Muscle of leg (tissue), 11 donors: ENCODE results near the gene AJM1. TPM values are rescaled to one million over a fixed set of nuclear protein-coding genes. Genes with fewer than 3 reads are reported as not detected.
"Not testable (repeated sequence)": the region's sequence is repeated elsewhere in the genome, so short reads cannot be mapped to it uniquely, and the experiment has no call there.

Source experiments
- DNase-seq: peaks from one replicate; pipeline ENCODE4 v3.0.0; 2013
- H3K27ac ChIP-seq: one replicate; pipeline ENCODE4 v1.5.1; 2013; ENCODE audit warnings: mild to moderate bottlenecking, low read length, control low read depth
- H3K27me3 ChIP-seq: one replicate; pipeline ENCODE4 v1.6.1; 2013; ENCODE audit warnings: low read length; ENCODE audit not compliant: control insufficient read depth, insufficient read depth
- H3K36me3 ChIP-seq: one replicate; pipeline ENCODE4 v1.6.1; 2013; ENCODE audit warnings: low read length; ENCODE audit not compliant: control insufficient read depth, insufficient read depth
- H3K4me1 ChIP-seq: one replicate; pipeline ENCODE4 v1.6.1; 2013; ENCODE audit warnings: low read length; ENCODE audit not compliant: control insufficient read depth, insufficient read depth
- H3K4me3 ChIP-seq: one replicate; pipeline ENCODE4 v1.5.1; 2013; ENCODE audit warnings: low read length, control low read depth
- H3K9me3 ChIP-seq: replicated peaks from 2 replicates; pipeline ENCODE4 v1.6.1; 2013; ENCODE audit warnings: low read depth, low read length; ENCODE audit not compliant: control insufficient read depth
- WGBS: methylation state at CpG from one replicate; pipeline ENCODE4 v1.1.5; 2013; ENCODE audit warnings: missing lambda C conversion rate; ENCODE audit not compliant: insufficient coverage; 5-methylcytosine and 5-hydroxymethylcytosine counted together
- polyA plus RNA-seq, 8 donors: library from polyadenylated mRNA; unstranded; fragments of 120-200 nt; gene quantifications; one replicate each; pipeline versions ENCODE4 v1.2.1 to v1.2.3, GENCODE V29; 2013; ENCODE audit warnings: inconsistent platforms in 1 of 8, low replicate concordance in 1 of 8; ENCODE audit not compliant: insufficient read length in 8 of 8, insufficient read depth in 1 of 8
- total RNA-seq: library from RNA; stranded (reverse); fragments of 120-200 nt; gene quantifications from one replicate; pipeline ENCODE4 v1.2.4, GENCODE V29; 2013

Gene AJM1
- total and polyA plus RNA-seq, 9 donors, result 1.2 to 3.7 (median 2.2) TPM

- peaks cover 38% of the 10 kb centered on the region for H3K36me3 ChIP-seq
- H3K9me3 ChIP-seq, result no peaks in the 10 kb centered on the region
- peaks cover 13% of the 10 kb centered on the region for H3K4me1 ChIP-seq
- DNase-seq, result no peak
- H3K27ac ChIP-seq, result peak overlapping the region; percentile 35
- WGBS, result 53% methylated on average over 11 of the region's 11 CpGs
- H3K4me3 ChIP-seq, result peak overlapping the region; percentile 76
- no peaks in the 10 kb centered on the region for H3K27me3 ChIP-seq
These were observed 22.9 kb downstream of the AJM1 start for GRCh38 chr9:136865041-136865767.

DNA sequence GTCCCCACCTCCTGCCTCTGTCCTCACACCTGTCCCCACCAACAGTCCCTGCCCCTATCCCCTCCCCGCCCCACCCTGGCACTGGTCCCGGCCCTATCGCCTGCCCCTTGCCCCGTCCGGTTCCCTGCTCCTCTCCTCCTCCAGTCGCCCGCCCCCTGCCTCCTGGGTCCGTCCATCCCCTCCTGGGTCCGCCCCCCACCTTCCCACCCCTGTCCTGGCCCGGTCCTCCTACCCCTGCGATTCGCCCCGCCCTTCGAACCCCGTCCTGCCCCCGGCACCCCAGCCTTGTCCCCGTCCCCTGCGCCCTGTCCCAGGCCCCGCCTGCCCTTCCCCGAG lies 23.5 kb downstream of the AJM1 start:
- Histone ChIP-seq H3K9me3 (no peaks in the 10 kb centered on the region), H3K4me1 (peaks cover 13% of the 10 kb centered on the region), H3K27me3 (no peaks in the 10 kb centered on the region), H3K27ac (peak overlapping the region; percentile 65), H3K36me3 (peaks cover 34% of the 10 kb centered on the region), H3K4me3 (peak overlapping the region; percentile 76)
- 0% methylated on average over 16 of the region's 20 CpGs for WGBS
- DNase-seq, result peak; percentile 23

DNA sequence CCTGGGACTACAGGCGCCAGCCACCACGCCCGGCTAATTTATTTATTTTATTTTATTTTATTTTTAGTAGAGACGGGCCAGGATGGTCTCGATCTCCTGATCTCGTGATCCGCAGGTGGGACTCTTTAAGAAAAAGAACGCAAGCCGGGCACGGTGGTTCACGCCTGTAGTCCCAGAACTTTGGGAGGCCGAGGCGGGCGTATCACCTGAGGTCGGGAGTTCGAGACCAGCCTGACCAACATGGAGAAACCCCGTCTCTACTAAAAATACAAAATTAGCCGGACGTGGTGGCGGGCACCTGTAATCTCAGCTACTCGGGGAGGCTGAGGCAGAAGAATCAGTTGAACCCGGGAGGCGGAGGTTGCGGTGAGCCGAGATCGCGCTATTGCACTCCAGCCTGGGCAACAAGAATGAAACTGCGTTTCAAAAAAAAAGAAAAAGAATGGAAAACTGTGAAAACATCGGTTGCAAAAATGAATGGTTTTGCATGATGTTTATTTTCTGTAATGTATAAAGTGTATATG lies 24.7 kb downstream of the AJM1 start:
- Histone ChIP-seq H3K36me3 (peaks cover 23% of the 10 kb centered on the region), H3K4me3 (peak overlapping the region; percentile 57), H3K4me1 (peaks cover 13% of the 10 kb centered on the region)
- not testable (repeated sequence) for H3K27me3 ChIP-seq, H3K9me3 ChIP-seq, DNase-seq, H3K27ac ChIP-seq
- 96% methylated on average over 15 of the region's 29 CpGs for WGBS

DNA sequence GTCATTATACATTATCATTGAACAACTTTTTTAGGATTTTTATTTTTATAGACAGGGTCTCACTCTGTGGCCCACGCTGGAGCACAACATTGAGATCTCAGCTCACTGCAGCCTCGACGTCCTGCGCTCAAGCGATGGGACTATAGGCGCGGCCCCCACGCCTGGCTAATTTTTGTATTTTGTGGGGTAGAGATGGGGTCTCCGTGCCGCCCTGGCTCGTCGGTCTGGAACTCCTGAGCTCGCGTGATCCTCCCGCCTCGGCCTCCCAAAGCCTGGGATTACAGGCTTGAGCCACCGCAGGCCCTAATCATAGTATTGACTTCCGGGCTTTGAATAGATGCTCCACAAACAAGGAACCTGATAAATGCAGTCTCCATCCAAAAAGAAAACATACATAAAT lies 25.2 kb downstream of the AJM1 start:
- H3K27ac ChIP-seq, result no peak overlapping the region
- no peaks in the 10 kb centered on the region for H3K27me3 ChIP-seq
- 96% methylated on average over 7 of the region's 18 CpGs for WGBS
- H3K4me1 ChIP-seq, result peaks cover 13% of the 10 kb centered on the region
- H3K4me3 ChIP-seq, result no peak overlapping the region
- DNase-seq, result no peak
- peaks cover 2% of the 10 kb centered on the region for H3K9me3 ChIP-seq
- peaks cover 18% of the 10 kb centered on the region for H3K36me3 ChIP-seq

DNA sequence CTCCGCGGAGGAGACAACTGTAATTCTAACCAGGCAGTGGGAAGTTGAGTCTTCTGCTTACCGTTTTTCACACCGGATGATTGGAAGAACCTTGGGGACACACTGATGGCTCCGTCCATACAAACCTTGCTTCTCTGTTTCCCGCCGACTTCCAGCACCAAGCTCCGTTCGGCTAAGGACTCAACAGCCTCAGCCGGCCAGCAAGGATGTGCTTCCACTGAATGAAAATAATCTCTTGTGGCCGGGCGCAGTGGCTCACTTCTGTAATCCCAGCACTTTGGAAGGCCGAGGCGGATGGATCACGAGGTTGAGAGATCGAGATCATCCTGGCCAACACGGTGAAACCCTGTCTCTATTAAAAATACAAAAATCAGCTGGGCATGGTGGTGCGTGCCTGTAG lies 25.6 kb downstream of the AJM1 start:
- 94% methylated on average over 16 of the region's 18 CpGs for WGBS
- H3K4me3 ChIP-seq, result no peak overlapping the region
- DNase-seq, result no peak

GRCh38 chr9:136868644-136869043 lies 26.4 kb downstream of the AJM1 start:
- 90% methylated on average over 4 of the region's 11 CpGs for WGBS
- Histone ChIP-seq H3K36me3 (peaks cover 7% of the 10 kb centered on the region), H3K4me1 (peaks cover 13% of the 10 kb centered on the region), H3K9me3 (peaks cover 5% of the 10 kb centered on the region), H3K27ac (no peak overlapping the region), H3K4me3 (no peak overlapping the region), H3K27me3 (no peaks in the 10 kb centered on the region)
- DNase-seq, result no peak

More for the DNA sequence above, 25.6 kb downstream of the AJM1 start:
- Histone ChIP-seq H3K4me1 (peaks cover 13% of the 10 kb centered on the region), H3K27me3 (no peaks in the 10 kb centered on the region), H3K9me3 (peaks cover 5% of the 10 kb centered on the region), H3K27ac (no peak overlapping the region), H3K36me3 (peaks cover 14% of the 10 kb centered on the region)

- WGBS, result no CpG with 5 or more reads among the region's 2 CpGs
These were observed 27.3 kb downstream of the AJM1 start for GRCh38 chr9:136869611-136870010.

DNA sequence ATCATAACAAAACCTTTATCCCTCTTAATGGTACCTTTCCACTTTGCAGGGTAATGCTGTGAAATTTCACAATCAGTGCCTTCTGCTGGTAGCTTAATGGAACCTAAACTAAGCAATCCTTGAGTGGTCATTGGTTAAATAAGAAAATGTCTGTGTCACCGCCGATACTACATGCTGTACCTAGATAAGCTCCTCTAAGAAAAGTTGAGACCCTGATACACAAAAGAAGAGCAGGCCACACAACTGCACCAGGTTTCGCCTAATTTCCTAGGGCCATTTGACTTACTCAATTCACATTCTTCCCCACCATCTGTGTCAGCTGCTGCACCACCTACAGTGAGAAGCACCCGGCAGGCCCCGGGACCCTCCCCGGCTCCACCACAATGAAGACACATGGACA lies 32.9 kb downstream of the AJM1 start:
- 85% methylated on average over 5 of the region's 6 CpGs for WGBS
- H3K27me3 ChIP-seq, result no peaks in the 10 kb centered on the region
- no peak overlapping the region for H3K27ac ChIP-seq
- H3K4me3 ChIP-seq, result no peak overlapping the region
- no peak for DNase-seq
- H3K9me3 ChIP-seq, result peaks cover 5% of the 10 kb centered on the region
- no peaks in the 10 kb centered on the region for H3K4me1 ChIP-seq
- H3K36me3 ChIP-seq, result no peaks in the 10 kb centered on the region

More at GRCh38 chr9:136869611-136870010, 27.3 kb downstream of the AJM1 start:
- H3K9me3 ChIP-seq, DNase-seq, H3K36me3 ChIP-seq, H3K4me3 ChIP-seq, H3K27ac ChIP-seq, H3K27me3 ChIP-seq: not testable (repeated sequence)
- H3K4me1 ChIP-seq, result peaks cover 13% of the 10 kb centered on the region

DNA sequence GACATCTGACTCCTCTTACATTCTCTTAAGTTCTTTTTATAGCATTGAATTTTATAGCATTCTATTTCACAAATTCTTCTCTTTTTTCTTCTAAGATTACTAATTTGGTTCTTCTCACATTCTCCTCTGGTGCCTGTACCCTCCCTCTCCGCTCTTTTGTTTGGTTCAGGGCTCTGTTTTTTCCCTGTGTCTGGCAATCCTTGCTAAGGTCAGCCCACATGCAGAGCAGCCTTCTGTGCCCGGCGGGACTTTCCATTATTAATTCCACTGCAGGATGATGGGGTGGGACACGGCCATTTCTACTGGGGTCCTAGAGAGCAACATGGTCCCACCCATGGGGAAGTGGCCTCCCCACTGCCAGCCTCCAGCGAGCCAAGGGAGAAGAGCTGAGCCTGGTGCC lies 34.2 kb downstream of the AJM1 start:
- Histone ChIP-seq H3K27ac (no peak overlapping the region), H3K4me3 (no peak overlapping the region), H3K27me3 (no peaks in the 10 kb centered on the region), H3K9me3 (peaks cover 5% of the 10 kb centered on the region), H3K36me3 (no peaks in the 10 kb centered on the region), H3K4me1 (no peaks in the 10 kb centered on the region)
- no peak for DNase-seq
- 89% methylated on average over 3 of the region's 5 CpGs for WGBS

DNA sequence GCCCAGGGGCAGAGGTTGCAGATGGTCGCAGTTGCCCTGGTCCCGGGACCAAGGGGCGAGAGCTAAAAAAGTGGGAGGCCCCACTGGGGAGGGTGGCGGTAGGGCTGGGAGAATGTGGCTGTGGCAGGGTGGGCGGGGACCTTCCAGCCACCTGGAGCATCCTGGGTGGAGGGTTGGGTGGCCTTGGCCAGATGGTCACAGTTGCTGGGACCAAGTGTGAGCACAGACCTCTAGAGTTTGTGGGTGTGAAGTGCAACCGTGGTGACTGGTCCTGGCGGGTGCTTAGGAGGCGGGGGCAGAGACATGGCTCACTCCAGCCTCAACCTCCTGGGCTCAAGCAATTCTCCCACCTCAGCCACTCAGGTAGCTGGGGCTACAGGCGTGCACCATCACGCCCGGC lies 38.4 kb downstream of the AJM1 start:
- Histone ChIP-seq H3K4me1 (no peaks in the 10 kb centered on the region), H3K9me3 (no peaks in the 10 kb centered on the region), H3K27me3 (no peaks in the 10 kb centered on the region), H3K4me3 (no peak overlapping the region), H3K27ac (no peak overlapping the region), H3K36me3 (no peaks in the 10 kb centered on the region)
- no peak for DNase-seq
- WGBS, result 78% methylated on average over 6 of the region's 11 CpGs
